A549 treated with CORT108297 at 1 μM for 4 hours (cell line): ENCODE measurements around the gene TMEM97. TPM values are rescaled to one million over a fixed set of nuclear protein-coding genes. Genes with fewer than 3 reads are reported as not detected.

ENCODE experiments used
- total RNA-seq: library from RNA; stranded (reverse); fragments of 200-300 nt; extraction: Qiagen RNA extraction; gene quantifications from 5 replicates; pipeline ENCODE4 v1.2.3, GENCODE V29; 2022

Gene TMEM97
- 45.4 to 51.5 TPM (median 48.0 TPM) in 5 replicates for total RNA-seq

GRCh38 chr17:28318759-28319597, at the start of gene TMEM97:
Gene TMEM97, plus strand, starts transcription at chr17:28319200. Its CDS starts 40 bp downstream, at chr17:28319240.

GRCh38 chr17:28335201-28335958, 16.4 kb downstream of the TMEM97 start, which contains the start of the genes IFT20 and TNFAIP1:
Gene IFT20, minus strand, starts transcription at chr17:28335472. Its CDS starts 3,487 bp downstream, at chr17:28331985.
Gene TNFAIP1, plus strand, starts transcription at chr17:28335761. Its CDS starts 3,761 bp downstream, at chr17:28339522.

GRCh38 chr17:28357061-28357900, 38.3 kb downstream of the TMEM97 start, which contains the start of gene POLDIP2:
Gene POLDIP2, minus strand, starts transcription at chr17:28357527. Its CDS starts 79 bp downstream, at chr17:28357448.

GRCh38 chr17:28364665-28365363, 45.8 kb downstream of the TMEM97 start, which contains the start of gene SEBOX:
Gene SEBOX, minus strand, starts transcription at chr17:28365199. Its CDS starts 48 bp downstream, at chr17:28365151.

DNA sequence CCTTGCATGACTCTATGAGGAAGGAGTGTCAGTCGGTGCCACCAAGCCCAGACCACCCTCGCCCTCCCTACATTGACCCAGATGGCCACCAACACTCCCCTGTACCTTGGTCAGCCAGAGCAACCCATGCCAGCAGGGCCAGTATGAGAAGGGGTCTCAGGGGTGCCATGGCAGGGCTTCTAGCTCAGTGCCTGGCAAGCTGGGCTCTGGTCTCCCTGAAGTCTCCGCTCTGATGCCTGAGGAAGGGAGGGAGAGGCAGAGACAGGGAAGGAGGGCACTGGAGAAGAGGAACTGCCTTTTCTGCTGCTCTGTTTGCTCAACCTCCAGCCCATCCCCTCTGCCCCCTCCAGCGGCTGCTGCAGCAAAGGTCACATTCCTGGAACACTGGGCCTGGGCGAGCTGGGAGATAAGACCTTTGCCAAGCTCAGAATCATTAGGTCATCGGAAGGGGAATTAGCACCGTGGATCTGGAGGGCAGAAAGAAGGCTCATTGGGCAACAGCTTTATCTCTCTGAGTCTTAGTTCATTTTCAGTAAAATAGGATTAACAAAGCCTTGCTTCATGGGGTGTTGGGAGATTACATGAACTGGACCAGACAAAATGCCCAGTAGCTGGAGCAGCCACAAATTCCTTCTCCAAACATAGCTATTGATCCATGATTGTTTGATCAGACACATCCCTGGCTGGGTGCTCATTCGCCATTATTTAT, 51.2 kb downstream of the TMEM97 start, which contains the start of gene VTN:
Gene VTN (minus strand): TSS at position 273 of the 709 bp plus-strand sequence. CDS start 104 bp downstream, at position 169.

GRCh38 chr17:28371245-28372202, 52.5 kb downstream of the TMEM97 start, which contains the start of gene SARM1:
Gene SARM1, plus strand, starts transcription at chr17:28371694. Its CDS starts 339 bp downstream, at chr17:28372033.

Other genes starting within 250 kb of the TMEM97 start
- 53.7 to 58.8 TPM (median 57.1 TPM) in 5 replicates for gene IFT20, start 16.3 kb downstream of the TMEM97 start, total RNA-seq
- 41.9 to 53.8 TPM (median 52.7 TPM) in 5 replicates for gene TNFAIP1, start 16.6 kb downstream of the TMEM97 start, total RNA-seq
- 139 to 165 TPM (median 165 TPM) in 5 replicates for gene POLDIP2, start 38.3 kb downstream of the TMEM97 start, total RNA-seq
- gene SEBOX, start 46.0 kb downstream of the TMEM97 start, total RNA-seq = not detected in 5 replicates
- 16.9 to 24.9 TPM (median 20.6 TPM) in 5 replicates for gene VTN, start 51.1 kb downstream of the TMEM97 start, total RNA-seq
- gene SARM1, start 52.5 kb downstream of the TMEM97 start, total RNA-seq = 4.4 to 7.4 TPM (median 6.2 TPM) in 5 replicates
- gene SLC46A1, start 87.0 kb downstream of the TMEM97 start, total RNA-seq = 15.8 to 22.8 TPM (median 20.7 TPM) in 5 replicates
- 0.06 to 0.15 TPM (median 0.12 TPM) in 5 replicates for gene SLC13A2, start 154.4 kb downstream of the TMEM97 start, total RNA-seq
- gene FOXN1, start 187.1 kb downstream of the TMEM97 start, total RNA-seq = 0.02 to 0.06 TPM (median 0.04 TPM) in 4 of 5 replicates, not detected in the other
- 22.3 to 36.4 TPM (median 32.0 TPM) in 5 replicates for gene UNC119, start 233.4 kb downstream of the TMEM97 start, total RNA-seq